Liver (tissue), 9 donors: ENCODE data around the gene RABL6. TPM values are rescaled to one million over a fixed set of nuclear protein-coding genes. Genes with fewer than 3 reads are reported as not detected.
A peak's percentile ranks its signal among the peaks of the same experiment; 100 is the strongest.

Experiments used
- DNase-seq: peaks from one replicate; pipeline ENCODE4 v3.0.0-alpha.2; 2017; ENCODE audit warnings: low spot score
- H3K27ac ChIP-seq, 2 donors: one replicate each; pipeline ENCODE4 v1.7.0; 2013; ENCODE audit warnings: inconsistent platforms in 2 of 2, low read length in 2 of 2, control low read depth in 1 of 2, low read depth in 1 of 2, mild to moderate bottlenecking in 1 of 2
- H3K27me3 ChIP-seq, 4 donors: one replicate each; pipeline versions ENCODE4 v1.6.1 to v1.7.0; 2013; ENCODE audit warnings: low read length in 3 of 4, inconsistent platforms in 1 of 4, mild to moderate bottlenecking in 1 of 4, moderate library complexity in 1 of 4; ENCODE audit not compliant: control insufficient read depth in 4 of 4, insufficient read depth in 4 of 4
- H3K36me3 ChIP-seq, 4 donors: one replicate each; pipeline versions ENCODE4 v1.6.1 to v1.7.0; 2013; ENCODE audit warnings: low read length in 3 of 4, mild to moderate bottlenecking in 3 of 4, low read depth in 1 of 4, moderate library complexity in 1 of 4; ENCODE audit not compliant: control insufficient read depth in 4 of 4, insufficient read depth in 3 of 4
- H3K4me1 ChIP-seq, 4 donors: one replicate each; pipeline versions ENCODE4 v1.6.1 to v1.7.0; 2013; ENCODE audit warnings: low read length in 3 of 4, mild to moderate bottlenecking in 3 of 4, moderate library complexity in 1 of 4; ENCODE audit not compliant: control insufficient read depth in 4 of 4, insufficient read depth in 4 of 4
- H3K4me3 ChIP-seq, 3 donors: one replicate each; pipeline versions ENCODE4 v1.6.1 to v1.7.0; 2013; ENCODE audit warnings: low read length in 3 of 3, control low read depth in 1 of 3, low read depth in 1 of 3, mild to moderate bottlenecking in 1 of 3
- H3K9ac ChIP-seq, 2 donors: one replicate each; pipeline ENCODE4 v1.7.0; 2013; ENCODE audit warnings: low read length in 2 of 2, mild to moderate bottlenecking in 2 of 2, moderate library complexity in 2 of 2, control low read depth in 1 of 2, low read depth in 1 of 2
- H3K9me3 ChIP-seq, 4 donors: one replicate each; pipeline versions ENCODE4 v1.6.1 to v1.7.0; 2013; ENCODE audit warnings: low read length in 3 of 4; ENCODE audit not compliant: control insufficient read depth in 4 of 4
- EGR1 ChIP-seq, 2 donors: IDR thresholded peaks; 2 replicates each; pipeline ENCODE4 v1.6.1; 2016 to 2018; ENCODE audit warnings: antibody characterized with exemption in 2 of 2, low read depth in 2 of 2
- FOXA1 ChIP-seq: IDR thresholded peaks from 2 replicates; pipeline ENCODE4 v1.6.1; 2016; ENCODE audit warnings: antibody characterized with exemption
- GABPA ChIP-seq, 2 donors: IDR thresholded peaks in 1 of 2; conservative IDR thresholded peaks in 1 of 2; 2 replicates each; pipeline ENCODE4 v1.6.1; 2016; ENCODE audit warnings: antibody characterized with exemption in 2 of 2, mild to moderate bottlenecking in 1 of 2, moderate library complexity in 1 of 2
- HNF4A ChIP-seq, 2 donors: conservative IDR thresholded peaks; 2 replicates each; pipeline ENCODE4 v1.6.1; 2016; ENCODE audit warnings: antibody characterized with exemption in 2 of 2, mild to moderate bottlenecking in 2 of 2
- HNF4G ChIP-seq: IDR thresholded peaks from 2 replicates; pipeline ENCODE4 v1.6.1; 2016; ENCODE audit warnings: antibody characterized with exemption
- JUND ChIP-seq, 2 donors: IDR thresholded peaks; 2 replicates each; pipeline ENCODE4 v1.6.1; 2016; ENCODE audit warnings: antibody characterized with exemption in 2 of 2
- RAD21 ChIP-seq, 2 donors: IDR thresholded peaks; 2 replicates each; pipeline ENCODE4 v1.6.1; 2016; ENCODE audit warnings: antibody characterized with exemption in 2 of 2, mild to moderate bottlenecking in 2 of 2
- RXRA ChIP-seq, 2 donors: IDR thresholded peaks; 2 replicates each; pipeline ENCODE4 v1.6.1; 2017 to 2018; ENCODE audit warnings: antibody characterized with exemption in 2 of 2, mild to moderate bottlenecking in 1 of 2
- TAF1 ChIP-seq: conservative IDR thresholded peaks from 2 replicates; pipeline ENCODE4 v1.6.1; 2016; ENCODE audit warnings: antibody characterized with exemption, mild to moderate bottlenecking
- YY1 ChIP-seq: IDR thresholded peaks from 2 replicates; pipeline ENCODE4 v1.6.1; 2016; ENCODE audit warnings: antibody characterized with exemption, mild to moderate bottlenecking
- ZBTB33 ChIP-seq: IDR thresholded peaks from 2 replicates; pipeline ENCODE4 v1.6.1; 2016; ENCODE audit warnings: antibody characterized with exemption
- WGBS: extraction: QIAGEN DNeasy Blood & Tissue Kit; methylation state at CpG from one replicate; pipeline ENCODE4 v1.1.7; 2013; 5-methylcytosine and 5-hydroxymethylcytosine counted together
- polyA plus RNA-seq, 2 donors: library from polyadenylated mRNA; stranded (reverse) in 1 of 2; unstranded in 1 of 2; fragments of 200-250 nt in 1 of 2; fragments of >200 nt in 1 of 2; fragmentation: Nextera tagmentation in 1 of 2; extraction: Ambion mirVana in 1 of 2; gene quantifications; one replicate each; pipeline versions ENCODE4 v1.2.1 to v1.2.3, GENCODE V29; 2013 to 2015
- total RNA-seq, 2 donors: library from RNA; depleted of rRNA; stranded (reverse); fragments of >200 nt; gene quantifications; one replicate each; pipeline ENCODE4 v1.2.3, GENCODE V29; 2014
- TF ChIP-seq, protein P1 (sequence below): IDR thresholded peaks from 2 replicates; pipeline ENCODE4 v1.6.1; 2016; ENCODE audit warnings: antibody characterized with exemption, mild to moderate bottlenecking
- TF ChIP-seq, protein P2 (sequence below): IDR thresholded peaks from 2 replicates; pipeline ENCODE4 v1.6.1; 2016; ENCODE audit warnings: antibody characterized with exemption
- donor health status: healthy.
- donor health status: healthy.
- donor health status: healthy.
- donor health status: healthy.
- donor health status: healthy.

Gene RABL6
- total and polyA plus RNA-seq, 4 donors: 3.6 to 32.6 (median 10.7) TPM

- no peak for DNase-seq
- peak overlapping the region; percentile 72 to 92 (median 74) for H3K4me3 ChIP-seq
- H3K9ac ChIP-seq: peak overlapping the region; percentile 36 to 80
- H3K36me3 ChIP-seq: peaks cover 0 to 6% (median 1%) of the 10 kb centered on the region in 4 donors
- H3K4me1 ChIP-seq: peaks cover 3 to 29% (median 25%) of the 10 kb centered on the region in 4 donors
- H3K27me3 ChIP-seq: no peaks in the 10 kb centered on the region
- WGBS: under 1% methylated on average over 93 of the region's 93 CpGs
- TF ChIP-seq HNF4G (no peak), JUND (IDR thresholded peaks at IDR 0.05) (no peak), ZBTB33 (no peak), RAD21 (IDR thresholded peaks at IDR 0.05) (no peak), EGR1 (IDR thresholded peaks at IDR 0.05; ENCODE audit: low read depth in 2 of 2) (no peak), RXRA (IDR thresholded peaks at IDR 0.05) (no peak), FOXA1 (no peak), HNF4A (conservative IDR thresholded peaks at IDR 0.05) (no peak), GABPA (IDR thresholded peaks at IDR 0.05 in 1 of 2, conservative IDR thresholded peaks at IDR 0.05 in 1 of 2) (no peak), YY1 (no peak), TAF1 (no peak)
- H3K9me3 ChIP-seq: no peaks in the 10 kb centered on the region
- peak overlapping the region; percentile 59 to 61 for H3K27ac ChIP-seq
Observed at GRCh38 chr9:136808075-136808805, 492 bp downstream of the RABL6 start.

- Histone ChIP-seq H3K9ac (peak overlapping the region; percentile 36 to 45), H3K36me3 (peaks cover 0 to 6% (median 2%) of the 10 kb centered on the region in 4 donors), H3K4me1 (peaks cover 3 to 29% (median 25%) of the 10 kb centered on the region in 4 donors), H3K4me3 (peak overlapping the region; percentile 72 to 92 (median 74)), H3K27me3 (no peaks in the 10 kb centered on the region), H3K27ac (peak overlapping the region in 1 of 2 donors; percentile 59), H3K9me3 (no peaks in the 10 kb centered on the region)
- TF ChIP-seq, protein P1, sequence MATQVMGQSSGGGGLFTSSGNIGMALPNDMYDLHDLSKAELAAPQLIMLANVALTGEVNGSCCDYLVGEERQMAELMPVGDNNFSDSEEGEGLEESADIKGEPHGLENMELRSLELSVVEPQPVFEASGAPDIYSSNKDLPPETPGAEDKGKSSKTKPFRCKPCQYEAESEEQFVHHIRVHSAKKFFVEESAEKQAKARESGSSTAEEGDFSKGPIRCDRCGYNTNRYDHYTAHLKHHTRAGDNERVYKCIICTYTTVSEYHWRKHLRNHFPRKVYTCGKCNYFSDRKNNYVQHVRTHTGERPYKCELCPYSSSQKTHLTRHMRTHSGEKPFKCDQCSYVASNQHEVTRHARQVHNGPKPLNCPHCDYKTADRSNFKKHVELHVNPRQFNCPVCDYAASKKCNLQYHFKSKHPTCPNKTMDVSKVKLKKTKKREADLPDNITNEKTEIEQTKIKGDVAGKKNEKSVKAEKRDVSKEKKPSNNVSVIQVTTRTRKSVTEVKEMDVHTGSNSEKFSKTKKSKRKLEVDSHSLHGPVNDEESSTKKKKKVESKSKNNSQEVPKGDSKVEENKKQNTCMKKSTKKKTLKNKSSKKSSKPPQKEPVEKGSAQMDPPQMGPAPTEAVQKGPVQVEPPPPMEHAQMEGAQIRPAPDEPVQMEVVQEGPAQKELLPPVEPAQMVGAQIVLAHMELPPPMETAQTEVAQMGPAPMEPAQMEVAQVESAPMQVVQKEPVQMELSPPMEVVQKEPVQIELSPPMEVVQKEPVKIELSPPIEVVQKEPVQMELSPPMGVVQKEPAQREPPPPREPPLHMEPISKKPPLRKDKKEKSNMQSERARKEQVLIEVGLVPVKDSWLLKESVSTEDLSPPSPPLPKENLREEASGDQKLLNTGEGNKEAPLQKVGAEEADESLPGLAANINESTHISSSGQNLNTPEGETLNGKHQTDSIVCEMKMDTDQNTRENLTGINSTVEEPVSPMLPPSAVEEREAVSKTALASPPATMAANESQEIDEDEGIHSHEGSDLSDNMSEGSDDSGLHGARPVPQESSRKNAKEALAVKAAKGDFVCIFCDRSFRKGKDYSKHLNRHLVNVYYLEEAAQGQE: no peak
- no peak for TF ChIP-seq YY1
- TF ChIP-seq, protein P2, sequence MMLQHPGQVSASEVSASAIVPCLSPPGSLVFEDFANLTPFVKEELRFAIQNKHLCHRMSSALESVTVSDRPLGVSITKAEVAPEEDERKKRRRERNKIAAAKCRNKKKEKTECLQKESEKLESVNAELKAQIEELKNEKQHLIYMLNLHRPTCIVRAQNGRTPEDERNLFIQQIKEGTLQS: no peak
- TF ChIP-seq RAD21 (IDR thresholded peaks at IDR 0.05): no peak
- no peak for DNase-seq
- 11% methylated on average over 14 of the region's 14 CpGs for WGBS
Observed at GRCh38 chr9:136808806-136809158, 1.0 kb downstream of the RABL6 start.
